Vagina (tissue), 2 donors: ENCODE measurements around the gene DYDC1.

Source experiments
- POLR2A ChIP-seq, 2 donors: fragments of 450-650 bp; IDR thresholded peaks; one replicate each; pipeline ENCODE4 v1.6.1; 2017; ENCODE audit warnings: antibody characterized with exemption in 2 of 2, mild to moderate bottlenecking in 2 of 2, moderate library complexity in 2 of 2
- TF ChIP-seq, protein P1 (sequence below), 3 experiments: fragments of 450-650 bp in 2 of 3; fragments of 200-600 bp in 1 of 3; sonication (generic) in 1 of 3; IDR thresholded peaks; one replicate each; pipeline ENCODE4 v1.5.1; 2017 to 2019; ENCODE audit warnings: antibody characterized with exemption in 3 of 3, mild to moderate bottlenecking in 2 of 3, moderate library complexity in 2 of 3

DNA sequence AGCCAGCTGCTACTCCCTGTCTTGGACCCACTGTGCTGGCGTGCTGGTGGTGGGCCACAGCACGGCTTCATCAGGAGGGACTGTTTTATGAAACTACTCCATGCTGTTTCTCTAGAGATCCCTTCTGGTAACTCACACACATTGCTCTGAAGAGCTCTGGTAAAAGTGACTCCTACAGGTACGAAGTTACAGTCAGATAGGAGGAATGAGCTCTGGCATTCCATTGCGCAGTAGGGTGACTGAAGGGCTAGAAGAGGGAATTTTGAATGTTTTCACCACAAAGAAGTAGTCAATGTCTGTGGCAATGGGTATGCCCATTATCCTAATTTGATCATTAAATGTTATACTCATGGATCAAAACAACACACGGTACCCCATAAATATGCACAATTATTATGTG, 67.7 kb downstream of the DYDC1 start:
- TF ChIP-seq POLR2A (IDR thresholded peaks at IDR 0.05), result no peak
- TF ChIP-seq, protein P1, sequence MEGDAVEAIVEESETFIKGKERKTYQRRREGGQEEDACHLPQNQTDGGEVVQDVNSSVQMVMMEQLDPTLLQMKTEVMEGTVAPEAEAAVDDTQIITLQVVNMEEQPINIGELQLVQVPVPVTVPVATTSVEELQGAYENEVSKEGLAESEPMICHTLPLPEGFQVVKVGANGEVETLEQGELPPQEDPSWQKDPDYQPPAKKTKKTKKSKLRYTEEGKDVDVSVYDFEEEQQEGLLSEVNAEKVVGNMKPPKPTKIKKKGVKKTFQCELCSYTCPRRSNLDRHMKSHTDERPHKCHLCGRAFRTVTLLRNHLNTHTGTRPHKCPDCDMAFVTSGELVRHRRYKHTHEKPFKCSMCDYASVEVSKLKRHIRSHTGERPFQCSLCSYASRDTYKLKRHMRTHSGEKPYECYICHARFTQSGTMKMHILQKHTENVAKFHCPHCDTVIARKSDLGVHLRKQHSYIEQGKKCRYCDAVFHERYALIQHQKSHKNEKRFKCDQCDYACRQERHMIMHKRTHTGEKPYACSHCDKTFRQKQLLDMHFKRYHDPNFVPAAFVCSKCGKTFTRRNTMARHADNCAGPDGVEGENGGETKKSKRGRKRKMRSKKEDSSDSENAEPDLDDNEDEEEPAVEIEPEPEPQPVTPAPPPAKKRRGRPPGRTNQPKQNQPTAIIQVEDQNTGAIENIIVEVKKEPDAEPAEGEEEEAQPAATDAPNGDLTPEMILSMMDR (IDR thresholded peaks at IDR 0.05), result no peak
